DND-41 (cell line): Measurements from ENCODE around the gene PODXL.

Experiments used
- CTCF ChIP-seq: IDR thresholded peaks from 2 replicates; pipeline ENCODE4 v1.5.1; 2012; ENCODE audit warnings: borderline replicate concordance, low read length, moderate library complexity, mild to moderate bottlenecking; ENCODE audit not compliant: poor library complexity, severe bottlenecking; ENCODE audit errors: extremely low read depth
- EZH2 ChIP-seq: IDR thresholded peaks from 3 replicates; pipeline ENCODE4 v1.6.1; 2012; ENCODE audit warnings: borderline replicate concordance, low read depth, mild to moderate bottlenecking, moderate library complexity, low read length, inconsistent platforms; ENCODE audit not compliant: severe bottlenecking

- TF ChIP-seq CTCF (no peak), EZH2 (no peak)
Measured at GRCh38 chr7:131509781-131510180, 46.6 kb downstream of the PODXL start.
